Vagina (tissue), 2 donors: ENCODE results near the gene RAN.

Experiments used
- POLR2A ChIP-seq, 2 donors: fragments of 450-650 bp; IDR thresholded peaks; one replicate each; pipeline ENCODE4 v1.6.1; 2017; ENCODE audit warnings: antibody characterized with exemption in 2 of 2, mild to moderate bottlenecking in 2 of 2, moderate library complexity in 2 of 2
- TF ChIP-seq, protein P1 (sequence below), 3 experiments: fragments of 450-650 bp in 2 of 3; fragments of 200-600 bp in 1 of 3; sonication (generic) in 1 of 3; IDR thresholded peaks; one replicate each; pipeline ENCODE4 v1.5.1; 2017 to 2019; ENCODE audit warnings: antibody characterized with exemption in 3 of 3, mild to moderate bottlenecking in 2 of 3, moderate library complexity in 2 of 3

DNA sequence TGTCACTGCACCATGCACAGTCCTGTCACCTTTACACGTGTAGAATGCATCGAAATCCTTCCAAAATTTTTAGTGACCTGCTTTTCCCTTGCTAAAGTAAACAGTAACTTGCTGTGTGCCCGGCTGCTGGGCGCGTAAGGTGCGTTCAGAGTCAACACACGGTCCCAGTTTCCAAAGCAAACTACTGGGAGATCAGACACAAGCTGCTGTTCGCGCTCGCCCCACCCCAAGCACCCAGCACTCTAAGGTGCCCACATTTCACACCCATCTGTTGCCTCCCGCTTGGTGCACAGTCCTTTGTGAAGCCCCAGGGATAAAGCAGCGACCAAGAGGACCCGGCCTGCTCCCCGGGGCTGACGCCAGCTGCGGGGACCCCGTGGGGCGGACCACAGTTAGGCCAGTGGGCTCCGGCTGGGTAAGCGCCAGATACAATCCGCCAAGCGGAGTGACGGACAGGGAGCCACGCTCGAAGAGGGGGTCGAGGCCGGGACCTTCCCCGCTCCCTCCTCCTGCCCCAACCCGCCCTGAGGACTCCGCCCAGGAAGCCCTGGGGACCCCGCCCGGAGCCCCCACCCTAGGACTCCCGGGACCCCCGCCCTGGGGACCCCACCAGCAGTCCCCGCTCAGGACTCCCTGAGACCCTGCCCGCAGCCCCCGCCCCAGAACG, 33.4 kb upstream of the RAN start:
- no peak for TF ChIP-seq POLR2A (IDR thresholded peaks at IDR 0.05)
- TF ChIP-seq, protein P1, sequence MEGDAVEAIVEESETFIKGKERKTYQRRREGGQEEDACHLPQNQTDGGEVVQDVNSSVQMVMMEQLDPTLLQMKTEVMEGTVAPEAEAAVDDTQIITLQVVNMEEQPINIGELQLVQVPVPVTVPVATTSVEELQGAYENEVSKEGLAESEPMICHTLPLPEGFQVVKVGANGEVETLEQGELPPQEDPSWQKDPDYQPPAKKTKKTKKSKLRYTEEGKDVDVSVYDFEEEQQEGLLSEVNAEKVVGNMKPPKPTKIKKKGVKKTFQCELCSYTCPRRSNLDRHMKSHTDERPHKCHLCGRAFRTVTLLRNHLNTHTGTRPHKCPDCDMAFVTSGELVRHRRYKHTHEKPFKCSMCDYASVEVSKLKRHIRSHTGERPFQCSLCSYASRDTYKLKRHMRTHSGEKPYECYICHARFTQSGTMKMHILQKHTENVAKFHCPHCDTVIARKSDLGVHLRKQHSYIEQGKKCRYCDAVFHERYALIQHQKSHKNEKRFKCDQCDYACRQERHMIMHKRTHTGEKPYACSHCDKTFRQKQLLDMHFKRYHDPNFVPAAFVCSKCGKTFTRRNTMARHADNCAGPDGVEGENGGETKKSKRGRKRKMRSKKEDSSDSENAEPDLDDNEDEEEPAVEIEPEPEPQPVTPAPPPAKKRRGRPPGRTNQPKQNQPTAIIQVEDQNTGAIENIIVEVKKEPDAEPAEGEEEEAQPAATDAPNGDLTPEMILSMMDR (IDR thresholded peaks at IDR 0.05) = no peak
